OCI-LY7 (cell line): Measurements from ENCODE around the gene VMAC.

ENCODE experiments used
- CTCF ChIP-seq: fragments of 200-600 bp; sonication (generic); conservative IDR thresholded peaks from 2 replicates; pipeline ENCODE4 v1.5.1; 2014; ENCODE audit warnings: mild to moderate bottlenecking, antibody characterized with exemption, low read length, moderate library complexity, mixed read lengths
- EZH2phosphoT487 ChIP-seq: fragments of 200-600 bp; sonication (generic); IDR thresholded peaks from 2 replicates; pipeline ENCODE4 v1.6.1; 2018; ENCODE audit warnings: low read depth, borderline replicate concordance, mild to moderate bottlenecking, mixed run types, antibody characterized with exemption, low read length, moderate library complexity, mixed read lengths

GRCh38 chr19:5936292-5936592 lies 31.6 kb downstream of the VMAC start:
- no peak for TF ChIP-seq CTCF
- TF ChIP-seq EZH2phosphoT487: no peak
